Lower lobe of right lung (tissue), 2 donors: ENCODE results near the gene CAMSAP2. TPM values are rescaled to one million over a fixed set of nuclear protein-coding genes. Genes with fewer than 3 reads are reported as not detected.
A peak's percentile ranks its signal among the peaks of the same experiment; 100 is the strongest.

Experiments used
- ATAC-seq, 2 donors: fragments of 200-7000 bp; cut with Tn5 transposase; one replicate each; pipeline ENCODE4 v1.9.1; 2020 to 2022; ENCODE audit warnings: mild to moderate bottlenecking in 2 of 2, moderate library complexity in 2 of 2
- DNase-seq: peaks from one replicate; pipeline ENCODE4 v3.0.0-alpha.2; 2020
- H3K27ac ChIP-seq: fragments of 200-600 bp; one replicate; pipeline ENCODE4 v1.8.0; 2022
- H3K27me3 ChIP-seq: fragments of 200-600 bp; one replicate; pipeline ENCODE4 v1.8.0; 2022; ENCODE audit warnings: low read depth
- H3K36me3 ChIP-seq: fragments of 200-600 bp; one replicate; pipeline ENCODE4 v1.8.0; 2022; ENCODE audit warnings: mild to moderate bottlenecking
- H3K4me1 ChIP-seq: fragments of 200-600 bp; one replicate; pipeline ENCODE4 v1.8.0; 2022
- H3K4me3 ChIP-seq: fragments of 200-600 bp; one replicate; pipeline ENCODE4 v1.8.0; 2022; ENCODE audit warnings: mild to moderate bottlenecking
- H3K9me3 ChIP-seq: fragments of 200-600 bp; one replicate; pipeline ENCODE4 v1.8.0; 2022
- intact Hi-C: fragments of 100-400 bp; cut with DNase I; formaldehyde crosslinking; loops from one replicate; pipeline ENCODE4 v1.11.0; 2022
- total RNA-seq: library from RNA; stranded (reverse); fragmentation: NEBNext Ultra II Directional; extraction: Animal tissue kit (Norgen Biotek cat#: 25700); gene quantifications from one replicate; pipeline ENCODE4 v1.2.1, GENCODE V29; 2021
- TF ChIP-seq, protein P1 (sequence below): fragments of 200-600 bp; IDR thresholded peaks from one replicate; pipeline ENCODE4 v1.8.0; 2022; ENCODE audit warnings: antibody characterized with exemption, mild to moderate bottlenecking
- donor health status: DM: no; HTN: yes; CAD: no; lungs with severe emphysema.

CAMSAP2 gene
- total RNA-seq, 1 donor from 2014 or later = 30.7 TPM

DNA sequence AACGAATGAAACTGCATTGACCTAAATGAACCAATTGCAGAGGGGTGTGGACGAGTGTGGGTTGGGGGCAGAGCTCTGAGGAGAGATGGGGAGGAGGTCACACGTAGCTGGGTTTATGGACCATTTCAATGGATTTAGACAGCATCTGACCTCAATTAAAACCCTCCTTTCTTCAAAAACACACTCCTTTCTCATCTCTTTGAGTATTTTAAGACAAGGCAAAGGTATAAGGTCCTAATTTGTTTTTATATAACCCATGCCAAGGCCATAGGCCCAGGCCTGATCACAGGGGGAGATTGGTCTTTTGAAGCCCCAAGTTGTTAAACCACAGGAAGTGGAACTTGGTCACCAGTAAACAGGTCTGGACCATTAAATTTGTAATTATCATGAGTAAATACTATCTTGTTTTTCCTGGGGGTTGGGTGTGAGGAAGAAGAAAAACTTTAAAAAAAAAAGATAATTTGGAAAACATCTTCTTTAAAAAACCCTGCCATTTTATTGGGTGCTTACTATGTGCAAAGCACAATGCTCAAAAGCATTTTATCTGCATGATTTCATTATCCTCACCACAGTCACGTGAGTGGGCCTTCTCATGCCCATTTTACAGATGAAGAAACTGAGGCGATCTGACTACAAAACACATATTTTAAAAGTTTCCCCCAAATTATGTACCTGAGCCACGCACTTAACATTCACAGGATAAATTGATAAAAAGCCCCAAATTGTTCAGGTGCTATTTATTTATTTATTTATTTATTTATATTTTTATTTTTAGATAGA, 147.1 kb downstream of the CAMSAP2 start:
- ATAC-seq = no peak
- Histone ChIP-seq H3K4me3 (no peak overlapping the region), H3K36me3 (no peaks in the 10 kb centered on the region), H3K9me3 (no peaks in the 10 kb centered on the region), H3K27ac (no peak overlapping the region), H3K27me3 (peaks cover 9% of the 10 kb centered on the region), H3K4me1 (peaks cover 1% of the 10 kb centered on the region)
- intact Hi-C loops = no loop called here
- DNase-seq = no peak
- TF ChIP-seq, protein P1, sequence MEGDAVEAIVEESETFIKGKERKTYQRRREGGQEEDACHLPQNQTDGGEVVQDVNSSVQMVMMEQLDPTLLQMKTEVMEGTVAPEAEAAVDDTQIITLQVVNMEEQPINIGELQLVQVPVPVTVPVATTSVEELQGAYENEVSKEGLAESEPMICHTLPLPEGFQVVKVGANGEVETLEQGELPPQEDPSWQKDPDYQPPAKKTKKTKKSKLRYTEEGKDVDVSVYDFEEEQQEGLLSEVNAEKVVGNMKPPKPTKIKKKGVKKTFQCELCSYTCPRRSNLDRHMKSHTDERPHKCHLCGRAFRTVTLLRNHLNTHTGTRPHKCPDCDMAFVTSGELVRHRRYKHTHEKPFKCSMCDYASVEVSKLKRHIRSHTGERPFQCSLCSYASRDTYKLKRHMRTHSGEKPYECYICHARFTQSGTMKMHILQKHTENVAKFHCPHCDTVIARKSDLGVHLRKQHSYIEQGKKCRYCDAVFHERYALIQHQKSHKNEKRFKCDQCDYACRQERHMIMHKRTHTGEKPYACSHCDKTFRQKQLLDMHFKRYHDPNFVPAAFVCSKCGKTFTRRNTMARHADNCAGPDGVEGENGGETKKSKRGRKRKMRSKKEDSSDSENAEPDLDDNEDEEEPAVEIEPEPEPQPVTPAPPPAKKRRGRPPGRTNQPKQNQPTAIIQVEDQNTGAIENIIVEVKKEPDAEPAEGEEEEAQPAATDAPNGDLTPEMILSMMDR = no peak

GRCh38 chr1:200886594-200886993, 147.9 kb downstream of the CAMSAP2 start:
- Histone ChIP-seq H3K27ac (no peak overlapping the region), H3K9me3 (no peaks in the 10 kb centered on the region), H3K27me3 (peaks cover 17% of the 10 kb centered on the region), H3K4me3 (no peak overlapping the region), H3K36me3 (no peaks in the 10 kb centered on the region), H3K4me1 (peaks cover 9% of the 10 kb centered on the region)
- intact Hi-C loops = no loop called here
- no peak for ATAC-seq
- no peak for DNase-seq
- TF ChIP-seq, protein P1 = no peak

DNA sequence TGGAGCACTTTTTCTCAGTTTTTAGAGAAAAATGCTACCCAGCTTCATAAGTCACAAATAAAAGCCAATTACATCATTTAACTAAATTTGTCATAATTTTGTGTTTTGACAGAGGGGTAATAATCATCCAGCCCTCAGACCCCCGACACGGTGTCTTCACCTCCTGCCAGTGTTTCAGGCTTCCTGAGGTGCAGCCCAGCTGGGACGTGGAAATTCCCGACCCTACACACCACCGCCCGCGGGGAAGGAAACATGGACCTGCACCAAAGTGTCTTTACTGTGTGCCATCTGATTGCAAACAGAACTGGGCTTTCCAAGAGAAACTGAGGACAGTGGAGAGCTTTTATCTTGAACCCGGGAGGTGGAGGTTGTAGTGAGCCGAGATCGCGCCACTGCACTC, 148.3 kb downstream of the CAMSAP2 start:
- TF ChIP-seq, protein P1 = no peak
- no peaks in the 10 kb centered on the region for H3K9me3 ChIP-seq
- ATAC-seq = no peak
- no peak for DNase-seq
- no peaks in the 10 kb centered on the region for H3K36me3 ChIP-seq
- H3K4me1 ChIP-seq = peaks cover 14% of the 10 kb centered on the region
- no peak overlapping the region for H3K27ac ChIP-seq
- intact Hi-C loops = no loop called here
- no peak overlapping the region for H3K4me3 ChIP-seq
- H3K27me3 ChIP-seq = peaks cover 20% of the 10 kb centered on the region

GRCh38 chr1:200887772-200888348, 149.2 kb downstream of the CAMSAP2 start:
- TF ChIP-seq, protein P1 = no peak
- intact Hi-C loops = no loop called here
- Histone ChIP-seq H3K36me3 (no peaks in the 10 kb centered on the region), H3K9me3 (no peaks in the 10 kb centered on the region), H3K27me3 (peaks cover 21% of the 10 kb centered on the region), H3K4me3 (peak overlapping the region; percentile 23), H3K27ac (no peak overlapping the region), H3K4me1 (peaks cover 15% of the 10 kb centered on the region)
- DNase-seq = no peak
- no peak for ATAC-seq

DNA sequence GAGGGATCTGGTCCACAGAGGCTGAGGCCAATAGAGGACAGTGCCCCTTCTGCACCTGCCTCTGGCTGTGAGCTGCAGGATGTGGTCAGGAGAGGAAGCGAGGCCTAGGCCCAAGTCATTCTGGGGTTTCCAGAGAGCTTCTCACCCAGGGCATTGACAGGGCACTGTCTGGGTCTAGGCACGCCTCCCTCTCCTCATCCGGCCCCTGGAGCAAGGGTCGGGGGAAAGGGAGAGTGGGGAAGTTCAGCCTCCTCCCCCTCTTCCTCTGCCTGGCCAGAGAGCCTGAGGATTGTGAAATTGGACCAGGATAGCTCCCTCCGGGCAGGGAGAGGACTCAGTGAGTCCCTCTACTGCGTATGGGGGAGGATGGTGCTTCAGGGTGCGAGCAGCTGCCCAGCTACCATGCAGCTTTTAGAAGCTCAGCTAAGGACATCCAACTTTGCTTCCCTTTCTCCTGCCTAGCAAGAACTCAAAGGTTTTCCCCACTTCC, 149.7 kb downstream of the CAMSAP2 start:
- DNase-seq (no peak), ATAC-seq (peak in 1 of 2 donors; percentile 69)
- Histone ChIP-seq H3K27me3 (peaks cover 21% of the 10 kb centered on the region), H3K4me1 (peaks cover 15% of the 10 kb centered on the region), H3K4me3 (peak overlapping the region; percentile 23), H3K36me3 (no peaks in the 10 kb centered on the region), H3K9me3 (no peaks in the 10 kb centered on the region), H3K27ac (no peak overlapping the region)
- intact Hi-C loops = no loop called here
- TF ChIP-seq, protein P1 = no peak
